HL-60 (cell line): Measurements from ENCODE around the gene CCNT2.

Experiments used
- DNase-seq, 2 experiments: peaks; one replicate each; pipeline ENCODE4 v3.0.0-alpha.2; 2010 to 2020; ENCODE audit warnings: low read depth in 1 of 2, low spot score in 1 of 2
- H3K27ac ChIP-seq: fragments of 250-450 bp; sonication (Bioruptor Pico); replicated peaks from 2 replicates; pipeline ENCODE4 v1.5.1; 2020; ENCODE audit warnings: mild to moderate bottlenecking, moderate library complexity
- H3K27me3 ChIP-seq: fragments of 250-450 bp; sonication (Bioruptor Pico); 2 replicates; pipeline ENCODE4 v1.5.1; 2021; ENCODE audit warnings: mild to moderate bottlenecking, moderate library complexity; ENCODE audit not compliant: insufficient read depth, poor library complexity, severe bottlenecking
- H3K4me3 ChIP-seq: replicated peaks from 2 replicates; pipeline ENCODE4 v1.5.1; 2011; ENCODE audit warnings: mild to moderate bottlenecking, control low read depth, low read length; ENCODE audit not compliant: insufficient read depth
- CTCF ChIP-seq: IDR thresholded peaks from one replicate; pipeline ENCODE4 v1.5.1; 2011; ENCODE audit warnings: low read length, control low read depth, inconsistent platforms; ENCODE audit not compliant: insufficient read depth
- GABPA ChIP-seq: IDR thresholded peaks from 2 replicates; pipeline ENCODE4 v1.6.1; 2012; ENCODE audit warnings: low read depth
- POLR2AphosphoS5 ChIP-seq: IDR thresholded peaks from 2 replicates; pipeline ENCODE4 v1.6.1; 2012; ENCODE audit warnings: low read depth
- REST ChIP-seq: IDR thresholded peaks from 2 replicates; pipeline ENCODE4 v1.6.1; 2012; ENCODE audit warnings: low read depth; ENCODE audit not compliant: insufficient replicate concordance
- SPI1 ChIP-seq: IDR thresholded peaks from 2 replicates; pipeline ENCODE4 v1.6.1; 2012; ENCODE audit warnings: low read depth, mild to moderate bottlenecking, borderline replicate concordance

Gene CCNT2

GRCh38 chr2:134985061-134985460, 66.4 kb downstream of the CCNT2 start:
- no peak for DNase-seq
- H3K27me3 ChIP-seq, result peaks cover 3% of the 10 kb centered on the region
- no peak overlapping the region for H3K4me3 ChIP-seq
- TF ChIP-seq SPI1 (no peak), GABPA (no peak), POLR2AphosphoS5 (no peak), CTCF (no peak), REST (no peak)
- H3K27ac ChIP-seq, result no peak overlapping the region

- Histone ChIP-seq H3K4me3 (no peak overlapping the region), H3K27me3 (peaks cover 5% of the 10 kb centered on the region), H3K27ac (no peak overlapping the region)
- peak in 1 of 2 experiments; percentile 8 for DNase-seq
- no peak for TF ChIP-seq CTCF
- TF ChIP-seq GABPA, result no peak
- no peak for TF ChIP-seq POLR2AphosphoS5
- no peak for TF ChIP-seq SPI1
- TF ChIP-seq REST, result no peak
Observed at GRCh38 chr2:134988994-134989605, 70.5 kb downstream of the CCNT2 start.

GRCh38 chr2:134999521-134999920, 80.9 kb downstream of the CCNT2 start:
- DNase-seq, result no peak
- Histone ChIP-seq H3K4me3 (no peak overlapping the region), H3K27ac (no peak overlapping the region), H3K27me3 (no peaks in the 10 kb centered on the region)
- TF ChIP-seq CTCF (no peak), GABPA (no peak), POLR2AphosphoS5 (no peak), SPI1 (no peak), REST (no peak)
